SU-DHL-6 (cell line): ENCODE results near the gene STAM.

Source experiments
- CTCF ChIP-seq: fragments of 200-600 bp; sonication (generic); IDR thresholded peaks from one replicate; pipeline ENCODE4 v1.5.1; 2017; ENCODE audit warnings: antibody characterized with exemption, mild to moderate bottlenecking, low read length, moderate library complexity; ENCODE audit not compliant: insufficient read depth, poor library complexity, severe bottlenecking
- EZH2phosphoT487 ChIP-seq: fragments of 200-600 bp; sonication (generic), shearing (Covaris generic); conservative IDR thresholded peaks from 2 replicates; pipeline ENCODE4 v1.6.1; 2018; ENCODE audit warnings: mild to moderate bottlenecking, antibody characterized with exemption, low read length, moderate library complexity, mixed read lengths

GRCh38 chr10:17710181-17710580 is 66.2 kb downstream of the STAM start:
- TF ChIP-seq CTCF: no peak
- no peak for TF ChIP-seq EZH2phosphoT487
